HG02973 (cell line): Measurements from ENCODE around the gene RTCA.

Experiments used
- ATAC-seq: cut with Tn5 transposase; IDR thresholded peaks from one replicate; pipeline ENCODE4 v1.9.1; 2021; ENCODE audit warnings: moderate library complexity; ENCODE audit not compliant: unreplicated experiment

RTCA gene

DNA sequence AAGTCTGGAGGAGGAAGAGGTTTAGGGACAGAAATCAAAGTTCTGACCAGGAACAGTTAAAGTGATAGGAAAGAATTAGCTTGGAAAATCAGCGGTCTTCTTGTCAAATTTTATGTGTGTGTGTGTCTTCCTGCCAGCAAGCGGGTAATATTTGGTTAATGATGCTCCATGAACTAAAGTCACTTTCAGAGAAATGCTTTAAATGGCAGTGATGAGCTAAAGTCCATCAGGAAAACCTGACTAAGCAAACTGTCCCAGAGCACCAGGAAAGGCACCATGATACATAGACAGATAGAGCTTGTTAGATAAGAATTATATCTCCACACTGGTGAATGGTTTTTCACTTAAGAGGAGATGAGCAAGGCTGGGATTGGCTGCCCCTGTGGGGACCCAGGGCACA is 76.3 kb downstream of the RTCA start:
- ATAC-seq: no peak
